Measurements from ENCODE around the gene UGT1A4. TPM values are rescaled to one million over a fixed set of nuclear protein-coding genes. Genes with fewer than 3 reads are reported as not detected.

Gene UGT1A4
- total and polyA plus RNA-seq, 10 of the 15 experiments (the other 5 are each of a cell fraction or from before 2014, with no cell fraction given) = not detected

- CTCF ChIA-PET = no interaction called here
- Histone ChIP-seq H3K4me2 (ENCODE audit: control insufficient read depth, insufficient read depth) (no peak overlapping the region), H3K79me2 (ENCODE audit: control insufficient read depth, insufficient read depth, low read length) (no peaks in the 10 kb centered on the region), H3K4me1 (ENCODE audit: control insufficient read depth, insufficient read depth, low read length) (no peaks in the 10 kb centered on the region), H3K27me3 (replicated peaks in 1 of 2; ENCODE audit: control insufficient read depth in 2 of 2, insufficient read depth in 2 of 2, low read length in 1 of 2) (no peaks in the 10 kb centered on the region), H3K36me3 (ENCODE audit: control insufficient read depth in 2 of 2, insufficient read depth in 2 of 2, low read length in 1 of 2) (no peaks in the 10 kb centered on the region), H2AFZ (ENCODE audit: control insufficient read depth, low read depth, low read length) (no peak overlapping the region), H3K9ac (ENCODE audit: control insufficient read depth, insufficient read depth, low read length) (no peak overlapping the region), H3K4me3 (no peak overlapping the region), H4K20me1 (ENCODE audit: control insufficient read depth, insufficient read depth) (no peaks in the 10 kb centered on the region), H3K9me3 (replicated peaks; ENCODE audit: control insufficient read depth, insufficient read depth, low read length) (no peaks in the 10 kb centered on the region; the same call in 1 of the 3 replicates), H3K27ac (ENCODE audit: control insufficient read depth, insufficient read depth) (no peak overlapping the region)
- TF ChIP-seq ZNF217 (IDR thresholded peaks at IDR 0.05) (no peak), MAX (IDR thresholded peaks at IDR 0.05; ENCODE audit: low read depth, low read length) (no peak), MLLT1 (IDR thresholded peaks at IDR 0.05) (no peak), YY1 (IDR thresholded peaks at IDR 0.05; ENCODE audit: low read depth, low read length) (no peak), MTA2 (IDR thresholded peaks at IDR 0.05; ENCODE audit: low read depth) (no peak), GABPA (IDR thresholded peaks at IDR 0.05; ENCODE audit: low read depth) (no peak), ZNF24 (IDR thresholded peaks at IDR 0.05) (no peak), RAD21 (IDR thresholded peaks at IDR 0.05; ENCODE audit: insufficient read depth, low read depth, low read length) (no peak), MYB (IDR thresholded peaks at IDR 0.05; ENCODE audit: borderline replicate concordance, low read depth, low read length) (no peak), TCF3 (IDR thresholded peaks at IDR 0.05; ENCODE audit: borderline replicate concordance, insufficient read depth, low read depth, low read length) (no peak), RUNX3 (IDR thresholded peaks at IDR 0.05; ENCODE audit: low read length) (no peak), POLR2A (IDR thresholded peaks at IDR 0.05; ENCODE audit: low read depth, low read length) (no peak), PAX8 (IDR thresholded peaks at IDR 0.05) (no peak), SIX5 (IDR thresholded peaks at IDR 0.05; ENCODE audit: low read depth, low read length, severe bottlenecking) (no peak), PKNOX1 (IDR thresholded peaks at IDR 0.05) (no peak), POU2F2 (IDR thresholded peaks at IDR 0.05; ENCODE audit: borderline replicate concordance, low read depth, low read length) (no peak), TCF7 (IDR thresholded peaks at IDR 0.05; ENCODE audit: borderline replicate concordance) (no peak), CBX5 (IDR thresholded peaks at IDR 0.05; ENCODE audit: low read depth) (no peak), TAF1 (IDR thresholded peaks at IDR 0.05; ENCODE audit: borderline replicate concordance, low read depth, low read length) (no peak)
- SMC1A ChIA-PET (ENCODE audit: uncharacterized antibody, unreplicated experiment) = no interaction called here
- RAD21 ChIA-PET (ENCODE audit: unreplicated experiment) = no interaction called here
- DNase-seq (ENCODE audit: low read depth, low spot score) (no peak), FAIRE-seq (no peak), ATAC-seq (no peak)
- 23% methylated on average over 7 of the region's 7 CpGs for WGBS (ENCODE audit: insufficient coverage, insufficient replicate concordance, low lambda C conversion rate, missing lambda C conversion rate)
- in situ Hi-C loops (cut with MboI) (no loop called here), intact Hi-C loops (cut with micrococcal nuclease; ENCODE audit: unreplicated experiment) (no loop called here)
- BruUV-seq (replicated peaks) = no TSS peak
- POLR2A ChIA-PET = no interaction called here
Observed at GRCh38 chr2:233756429-233757081, 38.0 kb downstream of the UGT1A4 start.

Data from GM12878 (cell line).